Endothelial cell (in vitro differentiated cells): ENCODE data around the gene MYOM3. TPM values are rescaled to one million over a fixed set of nuclear protein-coding genes. Genes with fewer than 3 reads are reported as not detected.

ENCODE experiments used
- DNase-seq: peaks from one replicate; pipeline ENCODE4 v3.0.0; 2021; ENCODE audit warnings: low spot score
- H3K27ac Mint-ChIP-seq: one replicate; pipeline ENCODE4 v1.8.0; 2021; ENCODE audit warnings: mixed read lengths, inconsistent platforms; ENCODE audit not compliant: unreplicated experiment
- H3K27me3 Mint-ChIP-seq: one replicate; pipeline ENCODE4 v1.8.0; 2021; ENCODE audit warnings: mild to moderate bottlenecking, moderate library complexity, mixed read lengths, inconsistent platforms; ENCODE audit not compliant: unreplicated experiment
- H3K36me3 Mint-ChIP-seq: one replicate; pipeline ENCODE4 v1.8.0; 2021; ENCODE audit warnings: mild to moderate bottlenecking, low read depth, mixed read lengths, inconsistent platforms; ENCODE audit not compliant: unreplicated experiment
- H3K4me1 Mint-ChIP-seq: one replicate; pipeline ENCODE4 v1.8.0; 2021; ENCODE audit warnings: mild to moderate bottlenecking, mixed read lengths, inconsistent platforms; ENCODE audit not compliant: unreplicated experiment
- H3K4me3 Mint-ChIP-seq: one replicate; pipeline ENCODE4 v1.8.0; 2021; ENCODE audit warnings: mild to moderate bottlenecking, mixed read lengths, inconsistent platforms; ENCODE audit not compliant: unreplicated experiment
- H3K9me3 Mint-ChIP-seq: one replicate; pipeline ENCODE4 v1.8.0; 2021; ENCODE audit warnings: mixed read lengths, inconsistent platforms; ENCODE audit not compliant: unreplicated experiment
- CTCF ChIP-seq: fragments of 200-600 bp; sonication (generic); IDR thresholded peaks from one replicate; pipeline ENCODE4 v1.5.0; 2021; ENCODE audit warnings: antibody characterized with exemption; ENCODE audit not compliant: unreplicated experiment
- total RNA-seq: library from RNA; stranded (reverse); fragmentation: NEBNext Ultra II Directional; extraction: Animal tissue kit (Norgen Biotek cat#: 25700); gene quantifications from one replicate; pipeline ENCODE4 v1.2.1, GENCODE V29; 2021; ENCODE audit not compliant: unreplicated experiment

MYOM3 gene
- total RNA-seq, 1 donor from 2014 or later: 0.59 TPM

GRCh38 chr1:24095140-24095859 is 16.6 kb downstream of the MYOM3 start:
- DNase-seq: no peak
- no peak overlapping the region for H3K27ac Mint-ChIP-seq

DNA sequence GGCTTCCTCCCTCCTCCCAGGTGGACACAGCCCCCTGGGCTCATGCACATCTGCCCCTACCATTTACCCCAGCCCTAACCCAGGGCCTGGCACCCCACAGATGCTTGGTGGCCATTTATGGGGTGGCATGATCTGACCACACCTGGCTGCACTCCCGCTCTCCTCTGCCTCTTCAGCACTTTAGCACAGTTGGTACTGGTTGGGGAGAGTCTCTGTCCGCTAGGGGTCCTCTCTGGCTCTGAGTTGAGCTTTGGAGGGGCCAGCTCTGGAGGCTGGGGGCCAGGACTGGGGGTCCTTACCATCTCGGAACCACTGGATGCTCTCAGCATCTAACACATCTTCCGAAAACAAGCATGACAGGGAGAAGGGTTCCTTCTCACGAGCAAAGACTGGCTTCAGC is 17.4 kb downstream of the MYOM3 start:
- Mint-ChIP-seq H3K27ac (no peak overlapping the region), H3K9me3 (no peaks in the 10 kb centered on the region), H3K4me3 (no peak overlapping the region), H3K36me3 (no peaks in the 10 kb centered on the region), H3K27me3 (peaks cover 9% of the 10 kb centered on the region), H3K4me1 (no peaks in the 10 kb centered on the region)
- DNase-seq: no peak
- no peak for TF ChIP-seq CTCF

More at GRCh38 chr1:24095140-24095859, 16.6 kb downstream of the MYOM3 start:
- H3K4me3 Mint-ChIP-seq: no peak overlapping the region
- no peak for TF ChIP-seq CTCF
- no peaks in the 10 kb centered on the region for H3K9me3 Mint-ChIP-seq
- H3K27me3 Mint-ChIP-seq: peaks cover 10% of the 10 kb centered on the region
- H3K4me1 Mint-ChIP-seq: no peaks in the 10 kb centered on the region
- no peaks in the 10 kb centered on the region for H3K36me3 Mint-ChIP-seq

GRCh38 chr1:24093732-24094131 is 18.2 kb downstream of the MYOM3 start:
- no peak for DNase-seq
- H3K27ac Mint-ChIP-seq: no peak overlapping the region
- no peaks in the 10 kb centered on the region for H3K4me1 Mint-ChIP-seq
- peaks cover 5% of the 10 kb centered on the region for H3K27me3 Mint-ChIP-seq
- no peaks in the 10 kb centered on the region for H3K36me3 Mint-ChIP-seq
- no peak for TF ChIP-seq CTCF
- H3K4me3 Mint-ChIP-seq: no peak overlapping the region
- no peaks in the 10 kb centered on the region for H3K9me3 Mint-ChIP-seq

DNA sequence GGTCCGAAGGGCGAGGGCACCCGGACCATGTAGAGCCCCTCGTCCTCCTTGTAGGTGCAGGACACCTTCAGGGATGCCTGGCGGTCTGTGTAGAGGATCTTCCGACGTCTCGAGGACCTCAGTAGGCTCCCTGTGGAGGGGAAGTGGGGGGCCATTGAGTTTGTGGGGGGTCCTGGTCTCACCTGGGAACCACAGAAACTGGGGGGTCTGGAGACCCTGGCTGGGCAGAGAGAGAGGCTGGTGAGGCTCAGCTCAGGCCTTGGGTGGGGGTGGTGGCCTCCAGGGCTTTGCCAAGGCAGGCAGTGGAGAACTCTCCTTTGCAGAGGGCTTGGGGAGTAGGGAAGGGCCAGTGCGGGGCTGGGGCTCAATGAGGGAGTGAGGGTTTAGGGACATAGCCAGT is 19.0 kb downstream of the MYOM3 start:
- Mint-ChIP-seq H3K27ac (no peak overlapping the region), H3K27me3 (peaks cover 5% of the 10 kb centered on the region), H3K4me3 (no peak overlapping the region), H3K9me3 (no peaks in the 10 kb centered on the region), H3K36me3 (no peaks in the 10 kb centered on the region), H3K4me1 (no peaks in the 10 kb centered on the region)
- no peak for TF ChIP-seq CTCF
- no peak for DNase-seq

- no peaks in the 10 kb centered on the region for H3K36me3 Mint-ChIP-seq
- TF ChIP-seq CTCF: no peak
- peaks cover 7% of the 10 kb centered on the region for H3K27me3 Mint-ChIP-seq
- H3K4me3 Mint-ChIP-seq: no peak overlapping the region
- no peak for DNase-seq
- H3K9me3 Mint-ChIP-seq: no peaks in the 10 kb centered on the region
- H3K4me1 Mint-ChIP-seq: no peaks in the 10 kb centered on the region
- no peak overlapping the region for H3K27ac Mint-ChIP-seq
Measured at GRCh38 chr1:24091971-24092482, 19.9 kb downstream of the MYOM3 start.
